ENCODE results near the gene TRRAP.

DNA sequence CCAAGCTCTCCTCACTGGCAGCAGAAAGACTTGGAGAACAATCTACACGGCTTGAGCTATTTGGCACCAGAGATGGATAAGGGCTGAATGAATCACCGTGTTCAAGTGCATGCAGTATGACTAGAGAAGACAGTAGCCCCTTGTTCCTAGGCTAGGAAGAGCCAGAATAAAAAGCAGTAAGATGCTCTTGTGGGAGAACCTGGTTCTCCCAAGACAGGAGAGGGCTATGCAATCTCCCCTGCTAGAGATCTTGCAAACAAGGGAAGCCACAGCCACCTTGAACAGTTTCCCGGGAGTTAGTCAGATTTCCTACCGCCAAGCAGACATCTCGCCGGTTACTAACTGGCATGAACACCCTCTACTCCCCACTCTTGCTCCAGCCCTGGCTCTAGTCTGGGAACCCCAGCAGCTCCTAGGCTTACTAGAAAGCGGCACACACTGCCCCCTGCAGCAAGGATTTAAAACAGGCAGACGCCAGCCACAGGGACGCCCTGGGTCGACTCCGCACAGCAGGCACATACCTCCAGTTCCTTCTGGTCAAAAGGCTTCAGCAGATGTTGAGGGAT is 158.3 kb downstream of the TRRAP start:
- TF ChIP-seq TCF12 (IDR thresholded peaks at IDR 0.05; ENCODE audit: low read depth, low read length) (no peak), SP4 (IDR thresholded peaks at IDR 0.05; ENCODE audit: low read length) (no peak), SUZ12 (IDR thresholded peaks at IDR 0.05; ENCODE audit: low read length) (no peak), EGR1 (IDR thresholded peaks at IDR 0.05; ENCODE audit: borderline replicate concordance, low read depth, low read length) (no peak), NANOG (IDR thresholded peaks at IDR 0.05; ENCODE audit: insufficient read depth, low read depth, low read length, poor library complexity, severe bottlenecking) (no peak), RAD21 (IDR thresholded peaks at IDR 0.05 in 1 of 2, conservative IDR thresholded peaks at IDR 0.05 in 1 of 2; ENCODE audit: low read depth in 2 of 2, low read length in 2 of 2) (peak; percentile 47 to 56), EP300 (IDR thresholded peaks at IDR 0.05; ENCODE audit: borderline replicate concordance in 1 of 2, low read depth in 2 of 2, low read length in 2 of 2) (no peak), POLR2A (IDR thresholded peaks at IDR 0.05; ENCODE audit: control extremely low read depth in 1 of 2, low read depth in 2 of 2, low read length in 2 of 2) (no peak), JUND (IDR thresholded peaks at IDR 0.05; ENCODE audit: low read length) (no peak), CEBPB (IDR thresholded peaks at IDR 0.05; ENCODE audit: low read depth, low read length) (no peak), SP1 (IDR thresholded peaks at IDR 0.05; ENCODE audit: low read depth, low read length) (no peak)
- TF ChIP-seq, protein P1, sequence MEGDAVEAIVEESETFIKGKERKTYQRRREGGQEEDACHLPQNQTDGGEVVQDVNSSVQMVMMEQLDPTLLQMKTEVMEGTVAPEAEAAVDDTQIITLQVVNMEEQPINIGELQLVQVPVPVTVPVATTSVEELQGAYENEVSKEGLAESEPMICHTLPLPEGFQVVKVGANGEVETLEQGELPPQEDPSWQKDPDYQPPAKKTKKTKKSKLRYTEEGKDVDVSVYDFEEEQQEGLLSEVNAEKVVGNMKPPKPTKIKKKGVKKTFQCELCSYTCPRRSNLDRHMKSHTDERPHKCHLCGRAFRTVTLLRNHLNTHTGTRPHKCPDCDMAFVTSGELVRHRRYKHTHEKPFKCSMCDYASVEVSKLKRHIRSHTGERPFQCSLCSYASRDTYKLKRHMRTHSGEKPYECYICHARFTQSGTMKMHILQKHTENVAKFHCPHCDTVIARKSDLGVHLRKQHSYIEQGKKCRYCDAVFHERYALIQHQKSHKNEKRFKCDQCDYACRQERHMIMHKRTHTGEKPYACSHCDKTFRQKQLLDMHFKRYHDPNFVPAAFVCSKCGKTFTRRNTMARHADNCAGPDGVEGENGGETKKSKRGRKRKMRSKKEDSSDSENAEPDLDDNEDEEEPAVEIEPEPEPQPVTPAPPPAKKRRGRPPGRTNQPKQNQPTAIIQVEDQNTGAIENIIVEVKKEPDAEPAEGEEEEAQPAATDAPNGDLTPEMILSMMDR (IDR thresholded peaks at IDR 0.05; ENCODE audit: control extremely low read depth in 1 of 3, insufficient read depth in 1 of 3, low read depth in 1 of 3, low read length in 3 of 3), result peak; percentile 61 to 74 (median 67)

Data from H1 (cell line).